Measurements from ENCODE around the gene CECR2.

The CECR2 gene

DNA sequence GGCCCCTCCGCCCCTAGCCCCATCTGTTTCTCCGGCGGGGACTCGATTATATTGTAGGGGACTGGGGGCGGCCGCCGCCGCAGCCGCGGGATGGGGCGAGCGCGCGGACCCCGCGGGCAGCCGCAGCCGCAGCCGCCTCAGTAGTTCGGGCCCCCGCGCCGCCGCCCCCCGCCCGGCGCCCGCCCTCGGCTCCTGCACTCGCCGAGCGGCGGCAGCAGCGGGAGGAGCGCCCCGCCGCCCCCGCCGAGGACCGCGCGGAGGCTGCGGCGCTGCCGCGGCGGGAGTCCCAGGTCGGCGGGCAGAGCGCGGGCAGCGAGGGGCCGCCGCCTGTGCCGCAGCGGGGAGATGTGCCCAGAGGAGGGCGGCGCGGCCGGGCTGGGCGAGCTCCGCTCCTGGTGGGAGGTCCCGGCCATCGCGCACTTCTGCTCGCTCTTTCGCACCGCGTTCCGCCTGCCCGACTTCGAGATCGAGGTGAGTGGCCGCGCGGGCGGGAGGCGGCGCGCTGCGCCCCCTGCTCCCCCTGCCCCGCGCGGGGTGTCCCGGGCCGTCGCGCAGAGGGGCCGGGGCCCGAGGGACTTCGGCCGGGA, at the start of gene CECR2:
TSS of gene CECR2 (plus strand) at position 22 of the 587 bp plus-strand sequence. CDS start at position 346, 324 bp downstream.
- DNase-seq (ENCODE audit: low read depth): no peak

GRCh38 chr22:17319546-17319945, 49.7 kb upstream of the CECR2 start:
- DNase-seq (ENCODE audit: low read depth): no peak

DNA sequence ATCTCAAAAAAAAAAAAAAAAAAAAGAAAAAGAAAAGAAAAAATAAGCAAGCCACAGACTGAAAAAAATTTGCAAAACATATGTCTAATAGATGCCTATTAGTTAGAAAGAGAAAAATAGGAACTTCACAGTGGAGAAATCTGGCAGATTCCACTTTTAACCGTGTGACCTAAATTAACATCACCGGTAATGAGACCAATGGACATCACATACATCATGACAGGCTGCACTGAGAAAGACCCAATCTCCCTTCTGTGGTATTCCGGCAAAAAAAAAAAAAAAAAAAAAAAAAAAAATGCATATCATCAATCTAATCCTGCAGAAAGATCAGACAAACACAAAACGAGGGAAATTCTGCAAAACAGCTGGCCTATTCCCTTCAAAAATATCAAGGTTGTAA, 46.7 kb upstream of the CECR2 start:
- no peak for DNase-seq (ENCODE audit: low read depth)

DNA sequence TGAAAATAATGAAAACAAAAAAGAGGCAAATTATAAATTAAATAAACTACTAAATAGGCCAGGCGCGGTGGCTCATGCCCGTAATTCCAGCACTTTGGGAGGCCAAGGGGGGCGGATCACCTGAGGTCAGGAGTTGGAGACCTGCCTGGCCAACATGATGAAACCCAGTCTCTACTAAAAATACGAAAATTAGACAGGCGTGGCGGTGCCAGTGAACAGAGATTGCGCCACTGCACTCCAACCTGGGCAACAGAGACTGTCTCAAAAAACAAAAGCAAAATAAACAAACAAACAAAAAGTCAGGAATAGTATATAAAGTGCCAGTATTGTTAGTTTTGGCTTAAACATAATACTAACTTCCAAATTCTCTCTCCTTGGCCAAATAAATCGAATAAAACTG, 37.6 kb upstream of the CECR2 start:
- no peak for DNase-seq (ENCODE audit: low read depth)

DNA sequence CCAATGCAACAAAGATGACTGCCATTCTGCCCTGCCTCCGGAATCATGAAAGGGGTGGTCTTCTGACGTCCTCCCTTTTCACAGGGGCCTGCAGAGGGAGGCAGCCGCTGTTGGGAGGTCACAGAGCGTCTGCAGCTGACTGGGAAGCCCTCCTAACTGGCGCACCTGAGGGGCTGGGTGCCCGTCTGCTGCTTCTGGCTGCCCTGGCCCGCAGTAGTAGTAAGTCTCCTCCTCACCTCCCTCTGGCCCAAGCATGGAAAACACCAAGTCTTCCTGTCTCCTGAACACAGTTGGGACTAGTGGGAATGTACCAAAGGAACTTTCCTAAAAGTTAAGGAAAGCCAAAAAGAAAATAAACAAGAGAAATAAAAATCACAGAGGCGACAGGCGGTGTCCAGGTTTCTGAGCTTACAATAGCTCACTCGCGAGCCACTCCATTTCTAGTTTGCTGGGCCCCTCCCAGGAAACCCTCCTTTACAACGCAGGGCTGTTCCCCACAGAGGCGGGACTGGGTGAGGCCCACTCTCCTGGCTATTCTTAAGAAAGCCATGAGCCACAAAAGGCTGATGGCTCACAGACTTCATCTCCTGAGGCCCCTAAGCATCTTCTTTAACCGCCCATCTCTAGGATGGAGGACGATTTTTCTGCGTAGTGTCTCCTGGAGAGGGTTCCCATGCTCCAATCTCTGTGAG, 37.0 kb upstream of the CECR2 start:
- no peak for DNase-seq (ENCODE audit: low read depth)

GRCh38 chr22:17334059-17334458, 35.2 kb upstream of the CECR2 start:
- no peak for DNase-seq (ENCODE audit: low read depth)

DNA sequence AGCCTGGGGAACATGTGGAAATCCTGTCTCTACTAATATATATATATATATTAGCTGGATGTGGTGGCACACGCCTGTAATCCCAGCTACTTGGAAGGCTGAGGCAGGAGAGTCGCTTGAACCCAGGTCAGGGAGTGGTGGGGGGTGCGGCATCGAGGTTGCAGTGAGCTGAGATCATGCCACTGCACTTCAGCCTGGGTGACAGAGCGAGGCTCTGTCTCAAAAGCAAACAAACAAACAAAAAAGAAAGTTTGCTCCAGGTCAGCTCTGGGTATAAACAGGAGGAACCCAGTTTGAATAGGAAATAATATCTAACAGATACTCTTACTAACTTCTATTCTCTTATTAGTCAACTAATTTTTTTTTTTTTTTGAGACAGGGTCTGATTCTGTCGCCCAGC, 34.3 kb upstream of the CECR2 start:
- no peak for DNase-seq (ENCODE audit: low read depth)

DNA sequence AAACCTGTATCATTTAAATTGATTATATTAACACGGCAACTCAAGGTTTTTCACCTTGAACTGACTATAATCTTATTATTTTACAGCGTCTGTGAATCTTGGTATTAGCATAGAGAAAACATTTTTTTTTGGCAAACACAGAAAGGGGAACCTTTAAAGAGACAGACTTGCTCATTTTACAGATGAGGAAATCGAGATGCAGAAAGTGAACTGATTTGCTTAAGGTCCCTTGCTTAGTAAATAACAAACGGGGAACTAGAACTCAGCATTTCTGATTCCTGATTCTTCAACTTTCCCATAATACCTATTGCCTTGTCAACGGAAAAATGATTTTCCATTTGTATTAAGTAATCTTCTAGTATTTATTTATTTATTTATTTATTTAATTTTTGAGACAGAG, 33.2 kb upstream of the CECR2 start:
- no peak for DNase-seq (ENCODE audit: low read depth)

GRCh38 chr22:17337639-17338038, 31.6 kb upstream of the CECR2 start:
- DNase-seq (ENCODE audit: low read depth): no peak

GRCh38 chr22:17339095-17339693, 30.1 kb upstream of the CECR2 start:
- no peak for DNase-seq (ENCODE audit: low read depth)

- DNase-seq (ENCODE audit: low read depth): no peak
Measured at GRCh38 chr22:17342361-17342760, 26.9 kb upstream of the CECR2 start.

DNA sequence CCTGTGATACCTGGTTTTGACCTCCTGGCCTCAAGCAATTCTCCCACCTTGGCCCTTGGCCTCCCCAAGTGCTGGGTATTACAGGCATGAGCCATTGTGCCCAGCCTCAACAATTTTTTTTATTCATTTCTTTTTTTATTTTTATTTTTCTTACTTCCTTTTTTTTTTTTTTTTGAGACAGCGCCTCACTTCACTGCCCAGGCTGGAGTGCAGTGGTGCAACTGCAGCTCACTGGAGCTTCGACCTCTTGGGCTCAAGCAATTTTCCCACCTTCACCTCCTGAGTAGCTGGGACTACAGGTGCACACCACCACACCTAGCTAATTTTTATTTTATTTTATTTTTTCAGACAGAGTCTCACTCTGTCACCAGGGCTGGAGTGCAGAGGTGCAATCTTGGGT, 25.5 kb upstream of the CECR2 start:
- no peak for DNase-seq (ENCODE audit: low read depth)

DNA sequence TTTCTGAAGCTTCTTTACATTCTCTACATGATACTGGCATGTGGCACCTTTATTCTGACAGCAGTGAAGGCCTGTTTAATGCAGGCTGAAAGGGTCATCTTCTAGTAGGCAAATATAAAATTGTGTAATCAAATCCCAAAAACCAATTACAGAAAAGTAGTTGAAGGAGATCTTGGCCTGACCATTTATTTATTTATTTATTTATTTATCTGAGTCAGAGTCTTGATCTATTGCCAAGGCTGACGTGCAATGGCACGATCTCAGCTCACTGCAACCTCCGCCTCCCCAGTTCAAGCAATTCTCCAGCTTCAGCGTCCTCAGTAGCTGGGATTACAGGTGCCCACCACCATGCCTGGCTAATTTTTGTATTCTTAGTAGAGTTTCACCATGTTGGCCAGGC, 22.7 kb upstream of the CECR2 start:
- no peak for DNase-seq (ENCODE audit: low read depth)

DNA sequence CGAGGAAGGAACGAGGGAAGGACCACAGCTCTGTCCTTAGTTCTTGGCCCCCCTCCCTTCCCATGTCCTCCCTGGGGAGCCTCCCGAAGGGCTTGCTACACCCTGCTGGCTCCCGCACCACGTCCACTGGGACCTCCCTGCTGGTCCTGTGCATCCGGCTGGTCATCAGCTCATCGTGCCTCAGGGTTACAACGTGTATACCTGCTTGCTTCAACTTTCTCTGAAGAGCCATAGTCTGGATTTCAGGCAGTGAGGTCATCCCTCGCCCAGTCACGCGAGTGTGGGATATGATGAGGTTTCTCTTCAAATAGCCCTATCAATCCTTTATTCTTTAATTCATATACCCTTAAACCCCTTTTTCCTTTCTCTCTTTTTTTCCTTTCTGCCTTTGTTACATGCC, 21.5 kb upstream of the CECR2 start:
- no peak for DNase-seq (ENCODE audit: low read depth)

- no peak for DNase-seq (ENCODE audit: low read depth)
Measured at GRCh38 chr22:17348464-17349103, 20.7 kb upstream of the CECR2 start.

GRCh38 chr22:17349172-17349571, 20.1 kb upstream of the CECR2 start:
- DNase-seq (ENCODE audit: low read depth): no peak

GRCh38 chr22:17350292-17350691, 19.0 kb upstream of the CECR2 start:
- DNase-seq (ENCODE audit: low read depth): no peak

- no peak for DNase-seq (ENCODE audit: low read depth)
Measured at GRCh38 chr22:17352798-17353197, 16.5 kb upstream of the CECR2 start.

DNA sequence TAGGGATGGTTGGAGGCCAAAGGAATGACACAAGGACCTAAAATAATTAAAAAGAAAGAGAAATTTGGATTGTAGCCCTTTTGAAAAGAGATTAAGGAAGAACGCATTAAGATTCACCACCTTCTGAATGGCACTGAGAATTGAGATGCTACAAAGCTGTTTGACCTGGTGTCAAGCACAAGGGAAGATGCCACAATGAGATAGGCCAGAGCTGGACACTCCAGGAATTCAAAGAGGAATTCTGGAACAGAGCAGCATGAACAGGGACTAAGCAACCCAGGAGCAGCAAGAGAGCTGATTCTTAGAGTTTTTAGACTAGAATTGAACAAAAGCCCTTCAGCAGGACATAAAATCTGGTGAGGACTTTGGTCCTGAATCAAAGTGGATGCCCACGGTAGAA, 11.6 kb upstream of the CECR2 start:
- DNase-seq (ENCODE audit: low read depth): no peak

GRCh38 chr22:17358415-17358814, 10.8 kb upstream of the CECR2 start:
- DNase-seq (ENCODE audit: low read depth): no peak

GRCh38 chr22:17359501-17359900, 9.8 kb upstream of the CECR2 start:
- DNase-seq (ENCODE audit: low read depth): no peak

- no peak for DNase-seq (ENCODE audit: low read depth)
Measured at GRCh38 chr22:17366329-17366728, 2.9 kb upstream of the CECR2 start.

- no peak for DNase-seq (ENCODE audit: low read depth)
Measured at GRCh38 chr22:17366830-17367229, 2.4 kb upstream of the CECR2 start.
